H1 (cell line): ENCODE results near the gene BHMT. TPM values are rescaled to one million over a fixed set of nuclear protein-coding genes. Genes with fewer than 3 reads are reported as not detected.

Experiments used
- CTCF ChIA-PET: fragments of 300-600 bp; sonication (Branson Sonifier 250); formaldehyde crosslinking; loops from one replicate; lab custom pipeline; 2021; ENCODE audit not compliant: partially characterized antibody; lab: Charles Lee
- POLR2A ChIA-PET: fragments of 300-600 bp; sonication (Branson Sonifier 250); formaldehyde crosslinking; loops from one replicate; lab custom pipeline; 2021; ENCODE audit warnings: inconsistent platforms; ENCODE audit not compliant: partially characterized antibody; lab: Charles Lee
- DNase-seq, 2 experiments: peaks; one replicate each; pipeline versions ENCODE4 v3.0.0 to v3.0.0-alpha.2; 2010 to 2022; ENCODE audit warnings: low spot score in 2 of 2, low read depth in 1 of 2, mixed read lengths in 1 of 2
- FAIRE-seq: peaks from 2 replicates; lab custom pipeline; 2011; peaks lifted over from hg19 to GRCh38; lab: Jason Lieb, UNC
- H2AFZ ChIP-seq: 2 replicates; pipeline ENCODE4 v1.8.1; 2012; ENCODE audit warnings: low read length, inconsistent platforms
- H2AK5ac ChIP-seq: 2 replicates; pipeline ENCODE4 v1.6.1; 2013; ENCODE audit warnings: low read depth, low read length
- H2BK120ac ChIP-seq: replicated peaks from 2 replicates; pipeline ENCODE3; 2013; ENCODE audit warnings: low read depth, low read length, inconsistent platforms
- H2BK12ac ChIP-seq: 2 replicates; pipeline ENCODE4 v1.6.1; 2013; ENCODE audit warnings: low read depth, low read length
- H2BK15ac ChIP-seq: 2 replicates; pipeline ENCODE4 v1.6.1; 2013; ENCODE audit warnings: low read length
- H2BK20ac ChIP-seq: 2 replicates; pipeline ENCODE4 v1.6.1; 2013; ENCODE audit warnings: low read length
- H2BK5ac ChIP-seq: 2 replicates; pipeline ENCODE4 v1.6.1; 2013; ENCODE audit warnings: low read depth, low read length
- H3K14ac ChIP-seq: 2 replicates; pipeline ENCODE4 v1.6.1; 2013; ENCODE audit warnings: inconsistent platforms; ENCODE audit not compliant: insufficient read length
- H3K18ac ChIP-seq: 2 replicates; pipeline ENCODE4 v1.6.1; 2013; ENCODE audit warnings: low read length; ENCODE audit errors: extremely low read depth
- H3K23ac ChIP-seq: 2 replicates; pipeline ENCODE4 v1.6.1; 2013; ENCODE audit warnings: inconsistent platforms; ENCODE audit not compliant: insufficient read length
- H3K23me2 ChIP-seq: 2 replicates; pipeline ENCODE4 v1.6.1; 2013; ENCODE audit warnings: low read depth, low read length
- H3K27ac ChIP-seq: 2 replicates; pipeline ENCODE4 v1.6.1; 2011; ENCODE audit warnings: low read depth, low read length, inconsistent platforms
- H3K27me3 ChIP-seq, 4 experiments: replicated peaks in 1 of 4; 1 replicate in 1 of 4; 2 replicates in 3 of 4; pipeline versions ENCODE4 v1.6.1 to v1.8.1; 2011 to 2013; ENCODE audit warnings: low read length in 3 of 4, mild to moderate bottlenecking in 3 of 4, inconsistent platforms in 2 of 4, mixed read lengths in 2 of 4, moderate library complexity in 1 of 4; ENCODE audit not compliant: control insufficient read depth in 3 of 4, insufficient read depth in 3 of 4; ENCODE audit errors: extremely low read depth in 1 of 4
- H3K36me3 ChIP-seq, 4 experiments: 2 replicates each; pipeline versions ENCODE4 v1.6.1 to v1.8.1; 2011 to 2013; ENCODE audit warnings: mild to moderate bottlenecking in 4 of 4, low read length in 3 of 4, moderate library complexity in 2 of 4, control low read depth in 1 of 4, inconsistent platforms in 1 of 4; ENCODE audit not compliant: insufficient read depth in 4 of 4, control insufficient read depth in 2 of 4
- H3K4ac ChIP-seq: replicated peaks from 2 replicates; pipeline ENCODE3; 2013; ENCODE audit warnings: low read length, low read depth, mixed read lengths, inconsistent platforms; ENCODE audit not compliant: insufficient read length
- H3K4me1 ChIP-seq, 4 experiments: replicated peaks in 1 of 4; 1 replicate in 1 of 4; 2 replicates in 3 of 4; pipeline versions ENCODE4 v1.6.1 to v1.8.1; 2011 to 2013; ENCODE audit warnings: low read length in 3 of 4, inconsistent platforms in 2 of 4, mixed read lengths in 1 of 4; ENCODE audit not compliant: insufficient read depth in 4 of 4, control insufficient read depth in 3 of 4
- H3K4me2 ChIP-seq, 2 experiments: 2 replicates each; pipeline versions ENCODE4 v1.6.1 to v1.8.1; 2011 to 2013; ENCODE audit warnings: low read depth in 2 of 2, low read length in 2 of 2, control low read depth in 1 of 2, inconsistent platforms in 1 of 2, mild to moderate bottlenecking in 1 of 2; ENCODE audit not compliant: insufficient read depth in 1 of 2
- H3K4me3 ChIP-seq, 4 experiments: fragments of 200-600, 300-600 bp in 1 of 4; sonication (generic), shearing (Covaris generic), sonication (Bioruptor Twin) in 1 of 4; 2 replicates each; pipeline versions ENCODE4 v1.5.1 to v1.8.1; 2011 to 2016; ENCODE audit warnings: low read length in 4 of 4, low read depth in 3 of 4, control low read depth in 2 of 4, inconsistent platforms in 2 of 4, mild to moderate bottlenecking in 2 of 4, mixed read lengths in 1 of 4, moderate library complexity in 1 of 4; ENCODE audit not compliant: insufficient read depth in 2 of 4; ENCODE audit errors: extremely low read depth in 1 of 4
- H3K56ac ChIP-seq: replicated peaks from 2 replicates; pipeline ENCODE3; 2013; ENCODE audit warnings: low read depth, mild to moderate bottlenecking, mixed read lengths, low read length, inconsistent platforms; ENCODE audit not compliant: insufficient read length
- H3K79me1 ChIP-seq: 2 replicates; pipeline ENCODE4 v1.6.1; 2013; ENCODE audit warnings: low read depth, low read length, control low read depth
- H3K79me2 ChIP-seq, 2 experiments: 2 replicates each; pipeline versions ENCODE4 v1.6.1 to v1.8.1; 2012 to 2013; ENCODE audit warnings: low read length in 2 of 2, mild to moderate bottlenecking in 2 of 2, inconsistent platforms in 1 of 2; ENCODE audit not compliant: insufficient read depth in 2 of 2, control insufficient read depth in 1 of 2
- H3K9ac ChIP-seq, 4 experiments: replicated peaks in 1 of 4; 1 replicate in 1 of 4; 2 replicates in 3 of 4; pipeline versions ENCODE4 v1.6.1 to v1.8.1; 2011 to 2013; ENCODE audit warnings: low read depth in 3 of 4, low read length in 3 of 4, control low read depth in 2 of 4, mild to moderate bottlenecking in 2 of 4, moderate library complexity in 2 of 4, inconsistent platforms in 1 of 4; ENCODE audit errors: extremely low read depth in 1 of 4
- H3K9me3 ChIP-seq, 2 experiments: 2 replicates each; pipeline versions ENCODE4 v1.6.1 to v1.8.1; 2012 to 2013; ENCODE audit warnings: mild to moderate bottlenecking in 2 of 2, moderate library complexity in 2 of 2, control low read depth in 1 of 2, inconsistent platforms in 1 of 2, low read depth in 1 of 2, low read length in 1 of 2, mixed read lengths in 1 of 2; ENCODE audit not compliant: insufficient read depth in 2 of 2
- H4K20me1 ChIP-seq, 2 experiments: replicated peaks in 1 of 2; 2 replicates each; pipeline versions ENCODE3 to v1.8.1; 2011 to 2013; ENCODE audit warnings: inconsistent platforms in 2 of 2, low read length in 2 of 2, mild to moderate bottlenecking in 1 of 2; ENCODE audit not compliant: insufficient read depth in 2 of 2, control insufficient read depth in 1 of 2
- H4K5ac ChIP-seq: 2 replicates; pipeline ENCODE4 v1.6.1; 2013; ENCODE audit warnings: low read length, low read depth, mixed read lengths, inconsistent platforms; ENCODE audit not compliant: insufficient read length
- H4K8ac ChIP-seq: 2 replicates; pipeline ENCODE4 v1.8.0; 2013; ENCODE audit warnings: mild to moderate bottlenecking, moderate library complexity, low read length, inconsistent platforms; ENCODE audit not compliant: insufficient read depth; ENCODE audit errors: extremely low read depth
- H4K91ac ChIP-seq: replicated peaks from 2 replicates; pipeline ENCODE3; 2013; ENCODE audit warnings: low read length, mixed read lengths, inconsistent platforms; ENCODE audit not compliant: insufficient read length
- HDAC6 ChIP-seq: IDR thresholded peaks from one replicate; pipeline ENCODE4 v1.7.1; 2012; ENCODE audit warnings: low read depth, mild to moderate bottlenecking, inconsistent platforms, low read length, moderate library complexity
- WGBS, 2 experiments: shearing (Covaris generic) in 1 of 2; methylation state at CpG; one replicate each; pipeline versions ENCODE4 v1.1.6 to v1.1.7; 2013 to 2015; ENCODE audit warnings: low lambda C conversion rate in 2 of 2, mixed read lengths in 2 of 2, inconsistent platforms in 1 of 2, low coverage in 1 of 2, missing lambda C conversion rate in 1 of 2; ENCODE audit not compliant: insufficient replicate concordance in 2 of 2, insufficient coverage in 1 of 2, insufficient read length in 1 of 2; ENCODE audit errors: extremely low coverage in 1 of 2, missing lambda C conversion rate in 1 of 2; 5-methylcytosine and 5-hydroxymethylcytosine counted together
- polyA plus RNA-seq, 7 experiments: library from polyadenylated mRNA; depleted of rRNA in 3 of 7; stranded (reverse) in 5 of 7; unstranded in 2 of 7; fragments of >200 nt in 5 of 7; fragments of 200-250 nt in 2 of 7; gene quantifications; 1 replicate in 5 of 7; 2 replicates in 1 of 7; 4 replicates in 1 of 7; pipeline versions ENCODE4 v1.2.1 to v1.2.3, GENCODE V29; 2011 to 2013; ENCODE audit warnings: missing spikeins in 2 of 7, mixed read lengths in 2 of 7
- total RNA-seq: library from RNA; stranded (reverse); fragmentation: NEBNext Ultra II Directional; extraction: Animal tissue kit (Norgen Biotek cat#: 25700); gene quantifications from 2 replicates; pipeline ENCODE4 v1.2.1, GENCODE V29; 2021

BHMT gene
- total and polyA plus RNA-seq, 2 of the 8 experiments (the other 6 are each of a cell fraction or from before 2014, with no cell fraction given) = 0.54 to 1.6 TPM

DNA sequence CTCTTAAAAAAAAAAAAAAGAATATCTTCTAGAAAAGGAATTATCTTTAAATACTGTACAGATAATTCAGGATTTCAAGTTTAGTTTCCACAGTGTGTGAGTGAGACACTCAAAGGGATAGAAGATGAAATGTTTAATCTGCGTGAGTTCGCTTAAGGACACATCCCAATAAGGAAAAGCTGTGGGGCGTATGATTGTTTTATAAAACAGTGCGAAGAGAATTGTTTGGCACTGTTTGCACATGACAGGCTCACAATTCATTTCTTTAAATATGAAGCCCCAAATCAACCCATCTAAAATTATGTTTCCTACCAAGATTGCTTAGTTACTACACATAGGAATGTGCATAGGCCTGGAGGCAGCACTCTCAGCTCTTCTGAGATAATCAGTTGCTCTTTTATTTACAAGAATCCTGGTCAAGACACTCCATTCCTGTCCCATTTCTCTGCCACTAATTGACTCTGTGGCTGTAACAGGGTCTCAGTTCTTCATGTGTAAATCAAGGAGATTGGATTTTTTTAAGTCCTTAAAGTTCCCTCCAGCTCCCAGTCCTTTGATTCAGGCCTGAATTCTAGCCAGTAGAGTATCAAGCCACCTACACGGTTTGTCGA, 60.1 kb downstream of the BHMT start:
- Histone ChIP-seq H3K4me1 (peaks cover 0 to 7% (median 1%) of the 10 kb centered on the region in 4 experiments; a peak in 1 of 7 replicates), H2BK20ac (no peak overlapping the region), H3K79me1 (no peaks in the 10 kb centered on the region), H3K79me2 (no peaks in the 10 kb centered on the region), H2BK12ac (no peak overlapping the region), H2BK120ac (no peak overlapping the region), H2AFZ (peak overlapping the region; percentile 55; the same call in 1 of the 2 replicates), H4K8ac (no peak overlapping the region), H2BK15ac (no peak overlapping the region), H3K9me3 (no peaks in the 10 kb centered on the region), H3K27ac (no peak overlapping the region), H2BK5ac (no peak overlapping the region), H3K4me3 (no peak overlapping the region), H4K91ac (no peak overlapping the region), H3K4me2 (no peak overlapping the region), H3K27me3 (no peaks in the 10 kb centered on the region), H4K20me1 (no peaks in the 10 kb centered on the region), H3K23me2 (no peaks in the 10 kb centered on the region), H3K36me3 (no peaks in the 10 kb centered on the region), H3K18ac (no peak overlapping the region), H3K56ac (no peak overlapping the region), H3K4ac (no peak overlapping the region), H3K23ac (no peak overlapping the region), H3K14ac (no peak overlapping the region), H2AK5ac (no peak overlapping the region), H4K5ac (no peak overlapping the region), H3K9ac (no peak overlapping the region)
- no peak for DNase-seq
- no peak for FAIRE-seq
- CTCF ChIA-PET = interaction anchor here (0.7 to 1.7 kb wide), 5 partner anchors 10 to 495 kb away, joined by 3 to 7 read pairs (median 4); no protein-coding TSS in a partner anchor
- no peak for TF ChIP-seq HDAC6
- 90% methylated on average over 6 of the region's 6 CpGs; no CpG with 5 or more reads in 1 of the 2 experiments for WGBS, 2 experiments
- POLR2A ChIA-PET = no interaction called here
